HepG2 (cell line): ENCODE data around the gene PTRHD1. TPM values are rescaled to one million over a fixed set of nuclear protein-coding genes. Genes with fewer than 3 reads are reported as not detected.
A peak's percentile ranks its signal among the peaks of the same experiment; 100 is the strongest.

Experiments used
- ATF2 ChIP-seq: sonication (generic); formaldehyde crosslinking; IDR thresholded peaks from 2 replicates; pipeline ENCODE4 v1.4.0; 2020; ENCODE audit warnings: missing genetic modification reagents
- CCDC6 ChIP-seq: sonication (generic); formaldehyde crosslinking; IDR thresholded peaks from 2 replicates; pipeline ENCODE4 v1.8.1; 2022; ENCODE audit warnings: mild to moderate bottlenecking, missing genetic modification reagents, moderate library complexity
- DNMT1 ChIP-seq: sonication (generic); formaldehyde crosslinking; IDR thresholded peaks from 2 replicates; pipeline ENCODE4 v1.5.1; 2020; ENCODE audit warnings: mild to moderate bottlenecking, missing genetic modification reagents
- FOXA1 ChIP-seq, 2 experiments: fragments of 450-650 bp in 1 of 2; sonication (generic) in 1 of 2; formaldehyde crosslinking in 1 of 2; IDR thresholded peaks; 2 replicates each; pipeline versions ENCODE4 v1.4.0 to v1.6.1; 2016 to 2020; ENCODE audit warnings: missing genetic modification reagents in 1 of 2
- FOXM1 ChIP-seq: sonication (generic); formaldehyde crosslinking; IDR thresholded peaks from 2 replicates; pipeline ENCODE4 v1.5.0; 2020; ENCODE audit warnings: missing genetic modification reagents
- HNF4A ChIP-seq: sonication (generic); formaldehyde crosslinking; IDR thresholded peaks from 2 replicates; pipeline ENCODE4 v1.4.0; 2020; ENCODE audit warnings: missing genetic modification reagents
- KLF6 ChIP-seq: IDR thresholded peaks from 2 replicates; pipeline ENCODE4 v1.8.0; 2016; ENCODE audit warnings: missing biosample characterization, missing genetic modification reagents
- MAFF ChIP-seq: IDR thresholded peaks from 2 replicates; pipeline ENCODE4 v1.6.1; 2011; ENCODE audit warnings: low read depth, low read length, improper control_type of control experiment
- MAFG ChIP-seq: sonication (generic); formaldehyde crosslinking; IDR thresholded peaks from 2 replicates; pipeline ENCODE4 v1.5.1; 2020; ENCODE audit warnings: mild to moderate bottlenecking, missing genetic modification reagents
- PHF21A ChIP-seq: sonication (generic); formaldehyde crosslinking; IDR thresholded peaks from 2 replicates; pipeline ENCODE4 v1.5.0; 2020; ENCODE audit warnings: mild to moderate bottlenecking, missing genetic modification reagents
- PITX1 ChIP-seq: sonication (generic); formaldehyde crosslinking; IDR thresholded peaks from 2 replicates; pipeline ENCODE4 v1.5.1; 2020; ENCODE audit warnings: mild to moderate bottlenecking, missing genetic modification reagents
- SMC3 ChIP-seq: IDR thresholded peaks from 2 replicates; pipeline ENCODE4 v1.6.1; 2011; ENCODE audit warnings: low read length, improper control_type of control experiment
- TFDP2 ChIP-seq: sonication (generic); formaldehyde crosslinking; IDR thresholded peaks from 2 replicates; pipeline ENCODE4 v1.4.0; 2020; ENCODE audit warnings: missing genetic modification reagents
- ZNF234 ChIP-seq: sonication (generic); formaldehyde crosslinking; conservative IDR thresholded peaks from 2 replicates; pipeline ENCODE4 v1.5.1; 2020; ENCODE audit warnings: mild to moderate bottlenecking, missing genetic modification reagents
- ZNF691 ChIP-seq: sonication (generic); formaldehyde crosslinking; IDR thresholded peaks from 2 replicates; pipeline ENCODE4 v1.4.0; 2020; ENCODE audit warnings: missing genetic modification reagents, low read depth, mild to moderate bottlenecking, borderline replicate concordance
- ZNF775 ChIP-seq: sonication (generic); formaldehyde crosslinking; IDR thresholded peaks from 2 replicates; pipeline ENCODE4 v1.4.0; 2020; ENCODE audit warnings: missing genetic modification reagents, mild to moderate bottlenecking, moderate library complexity, borderline replicate concordance
- ZUFSP ChIP-seq: sonication (generic); formaldehyde crosslinking; IDR thresholded peaks from 2 replicates; pipeline ENCODE4 v1.9.0; 2021; ENCODE audit warnings: missing genetic modification reagents, mild to moderate bottlenecking, borderline replicate concordance
- polyA plus RNA-seq, 8 experiments: library from polyadenylated mRNA; depleted of rRNA in 3 of 8; stranded (reverse) in 7 of 8; unstranded in 1 of 8; fragments of >200 nt; fragmentation: Illumina TruSeq in 4 of 8; extraction: Trizol in 4 of 8; gene quantifications; 2 replicates each; pipeline versions ENCODE4 v1.2.1 to v1.2.3, GENCODE V29; 2011 to 2016; ENCODE audit warnings: low read depth in 4 of 8, missing spikeins in 1 of 8, mixed read lengths in 1 of 8; ENCODE audit not compliant: insufficient read depth in 1 of 8
- total RNA-seq, 5 experiments: library from RNA; depleted of rRNA; stranded (reverse); fragments of >200 nt; fragmentation: Illumina TruSeq; extraction: Trizol; gene quantifications; 2 replicates each; pipeline ENCODE4 v1.2.3, GENCODE V29; 2016; ENCODE audit warnings: low read depth in 1 of 5
- TF ChIP-seq, protein P1 (sequence below): sonication (generic); formaldehyde crosslinking; conservative IDR thresholded peaks from 2 replicates; pipeline ENCODE4 v1.5.0; 2020; ENCODE audit warnings: missing genetic modification reagents
- TF ChIP-seq, protein P2 (sequence below): IDR thresholded peaks from 2 replicates; pipeline ENCODE4 v1.6.1; 2016; ENCODE audit warnings: low read depth, control low read depth

The PTRHD1 gene
- total and polyA plus RNA-seq, 2 of the 13 experiments (the other 11 are each of a cell fraction or from before 2014, with no cell fraction given), result 72.6 to 90.8 TPM

DNA sequence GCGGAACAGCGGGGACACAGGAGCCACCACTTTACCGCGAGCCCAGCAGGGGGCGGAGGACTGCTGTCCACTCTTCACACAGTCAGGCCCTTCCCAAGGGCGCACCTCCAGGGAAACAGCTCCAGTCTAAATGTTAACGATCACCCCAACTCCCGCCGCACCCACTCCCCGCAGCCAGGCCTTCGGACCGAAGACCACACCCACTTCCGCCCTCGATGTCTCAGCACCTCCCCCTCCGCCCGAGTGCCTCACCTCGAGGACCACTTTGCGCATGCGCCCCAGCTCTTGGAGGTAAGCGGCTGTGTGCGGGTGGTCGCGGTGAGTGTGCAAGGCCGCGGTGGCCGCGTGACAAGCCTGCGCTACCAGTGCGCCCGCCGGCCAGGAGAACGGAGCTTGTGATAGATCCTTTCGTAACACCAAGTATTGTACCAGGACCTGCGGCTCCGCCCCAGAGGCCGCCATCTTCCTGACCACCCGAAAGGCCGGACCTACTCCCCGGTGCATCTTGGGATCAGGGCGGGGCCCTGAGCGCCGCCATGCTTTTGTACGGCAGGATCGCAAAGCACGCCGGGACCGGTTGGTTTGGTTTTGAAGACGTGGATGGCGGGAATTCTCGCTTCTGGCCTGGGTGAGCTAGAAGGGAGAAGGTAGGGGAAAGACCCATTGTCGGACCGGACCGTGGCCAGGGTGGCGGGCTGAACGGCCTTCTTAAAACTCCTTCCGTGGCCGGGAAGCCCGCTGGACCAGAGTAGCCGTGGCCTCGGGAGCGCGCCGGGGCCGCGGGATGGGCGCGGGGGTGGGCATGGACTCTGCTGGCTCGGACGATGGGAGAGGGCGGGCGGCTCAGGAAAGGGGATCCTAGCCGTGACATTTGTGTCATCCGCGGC lies at the start of gene PTRHD1, which contains the start of gene CENPO (continued):
- TF ChIP-seq ZNF691 (CRISPR knock-in tag) (peak; percentile 86), MAFG (CRISPR knock-in tag) (no peak), ATF2 (CRISPR knock-in tag) (peak; percentile 60; the same call in 1 of the 2 replicates), PITX1 (CRISPR knock-in tag) (no peak), KLF6 (no peak), FOXA1 (IDR thresholded peaks at IDR 0.05) (no peak), FOXA1 (CRISPR knock-in tag; IDR thresholded peaks at IDR 0.05) (peak; percentile 43; the same call in 1 of the 2 replicates), FOXM1 (CRISPR knock-in tag) (0 out of 2 replicates have a peak, but pooled peaks have one; percentile 52), ZUFSP (no peak), HNF4A (CRISPR knock-in tag) (no peak; the same call in 1 of the 2 replicates), CCDC6 (peak; percentile 92), TFDP2 (CRISPR knock-in tag) (peak; percentile 100), DNMT1 (CRISPR knock-in tag) (no peak; the same call in 1 of the 2 replicates), ZNF234 (no peak), SMC3 (peak; percentile 32; the same call in 1 of the 2 replicates), MAFF (no peak), ZNF775 (CRISPR knock-in tag) (peak; percentile 83; the same call in 1 of the 2 replicates), PHF21A (CRISPR knock-in tag) (peak; percentile 89)
- TF ChIP-seq, protein P1, sequence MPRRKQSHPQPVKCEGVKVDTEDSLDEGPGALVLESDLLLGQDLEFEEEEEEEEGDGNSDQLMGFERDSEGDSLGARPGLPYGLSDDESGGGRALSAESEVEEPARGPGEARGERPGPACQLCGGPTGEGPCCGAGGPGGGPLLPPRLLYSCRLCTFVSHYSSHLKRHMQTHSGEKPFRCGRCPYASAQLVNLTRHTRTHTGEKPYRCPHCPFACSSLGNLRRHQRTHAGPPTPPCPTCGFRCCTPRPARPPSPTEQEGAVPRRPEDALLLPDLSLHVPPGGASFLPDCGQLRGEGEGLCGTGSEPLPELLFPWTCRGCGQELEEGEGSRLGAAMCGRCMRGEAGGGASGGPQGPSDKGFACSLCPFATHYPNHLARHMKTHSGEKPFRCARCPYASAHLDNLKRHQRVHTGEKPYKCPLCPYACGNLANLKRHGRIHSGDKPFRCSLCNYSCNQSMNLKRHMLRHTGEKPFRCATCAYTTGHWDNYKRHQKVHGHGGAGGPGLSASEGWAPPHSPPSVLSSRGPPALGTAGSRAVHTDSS, result no peak; the same call in 1 of the 2 replicates
- TF ChIP-seq, protein P2, sequence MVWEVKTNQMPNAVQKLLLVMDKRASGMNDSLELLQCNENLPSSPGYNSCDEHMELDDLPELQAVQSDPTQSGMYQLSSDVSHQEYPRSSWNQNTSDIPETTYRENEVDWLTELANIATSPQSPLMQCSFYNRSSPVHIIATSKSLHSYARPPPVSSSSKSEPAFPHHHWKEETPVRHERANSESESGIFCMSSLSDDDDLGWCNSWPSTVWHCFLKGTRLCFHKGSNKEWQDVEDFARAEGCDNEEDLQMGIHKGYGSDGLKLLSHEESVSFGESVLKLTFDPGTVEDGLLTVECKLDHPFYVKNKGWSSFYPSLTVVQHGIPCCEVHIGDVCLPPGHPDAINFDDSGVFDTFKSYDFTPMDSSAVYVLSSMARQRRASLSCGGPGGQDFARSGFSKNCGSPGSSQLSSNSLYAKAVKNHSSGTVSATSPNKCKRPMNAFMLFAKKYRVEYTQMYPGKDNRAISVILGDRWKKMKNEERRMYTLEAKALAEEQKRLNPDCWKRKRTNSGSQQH, result peak; percentile 95; the same call in 1 of the 2 replicates
